K562 (cell line): Measurements from ENCODE around the gene CHD3. TPM values are rescaled to one million over a fixed set of nuclear protein-coding genes. Genes with fewer than 3 reads are reported as not detected.

Source experiments
- ATAC-seq: fragments of 200-7000 bp; cut with Tn5 transposase; 3 replicates; pipeline ENCODE4 v1.9.1; 2020; ENCODE audit warnings: moderate library complexity
- BruUV-seq: library from RNA; stranded (reverse); fragments of 400-500 nt; replicated peaks from 2 replicates; lab custom pipeline; 2021; lab: Mats Ljungman, UMichigan
- CTCF ChIA-PET: fragments of 300-600 bp; formaldehyde crosslinking; extraction: SDS; loops from one replicate; lab custom pipeline; 2021; ENCODE audit warnings: low intra/inter-chr PET ratio; lab: Yijun Ruan, JAX
- POLR2A ChIA-PET: fragments of 300-600, 350-650 bp; sonication (Branson Sonifier 250); formaldehyde crosslinking; extraction: SDS; loops from one replicate; lab custom pipeline; 2021; ENCODE audit warnings: antibody characterized with exemption, inconsistent platforms; lab: Yijun Ruan, JAX
- DNase-seq, 4 experiments: peaks; one replicate each; pipeline versions ENCODE4 v3.0.0 to v3.0.0-alpha.2; 2011 to 2018; ENCODE audit warnings: low spot score in 3 of 4, mixed read lengths in 3 of 4; ENCODE audit errors: extremely low read depth in 1 of 4
- FAIRE-seq: peaks from 2 replicates; lab custom pipeline; 2011; peaks lifted over from hg19 to GRCh38; lab: Jason Lieb, UNC
- H2AFZ ChIP-seq: 2 replicates; pipeline ENCODE4 v1.6.0; 2011; ENCODE audit warnings: low read depth, low read length, control low read depth, inconsistent platforms
- H3K27ac ChIP-seq: fragments of 200-600 bp; 3 replicates; pipeline ENCODE4 v1.8.0; 2011; ENCODE audit warnings: low read depth, mild to moderate bottlenecking, control low read depth, inconsistent platforms, low read length, moderate library complexity, mixed read lengths; ENCODE audit errors: extremely low read depth
- H3K27me3 ChIP-seq, 2 experiments: fragments of 300-600 bp in 1 of 2; 2 replicates in 1 of 2; 3 replicates in 1 of 2; pipeline versions ENCODE4 v1.6.0 to v1.8.0; 2011; ENCODE audit warnings: inconsistent platforms in 2 of 2, low read length in 2 of 2, mild to moderate bottlenecking in 1 of 2, mixed read lengths in 1 of 2, moderate library complexity in 1 of 2; ENCODE audit not compliant: control insufficient read depth in 2 of 2, insufficient read depth in 2 of 2
- H3K36me3 ChIP-seq: fragments of 300-600 bp; 3 replicates; pipeline ENCODE4 v1.8.0; 2011; ENCODE audit warnings: mild to moderate bottlenecking, low read length, inconsistent platforms; ENCODE audit not compliant: control insufficient read depth, insufficient read depth
- H3K4me1 ChIP-seq, 2 experiments: fragments of 200-600 bp in 1 of 2; replicated peaks in 1 of 2; 2 replicates in 1 of 2; 3 replicates in 1 of 2; pipeline versions ENCODE4 v1.5.1 to v1.8.0; 2011; ENCODE audit warnings: inconsistent platforms in 2 of 2, low read length in 2 of 2, mild to moderate bottlenecking in 1 of 2, mixed read lengths in 1 of 2, moderate library complexity in 1 of 2; ENCODE audit not compliant: control insufficient read depth in 2 of 2, insufficient read depth in 2 of 2
- H3K4me2 ChIP-seq: 2 replicates; pipeline ENCODE4 v1.6.1; 2011; ENCODE audit warnings: low read length, control low read depth, inconsistent platforms, mixed read lengths; ENCODE audit not compliant: insufficient read depth
- H3K4me3 ChIP-seq: fragments of 200-600 bp; sonication (generic), shearing (Covaris generic); 2 replicates; pipeline ENCODE4 v1.5.1; 2016; ENCODE audit warnings: control low read depth, inconsistent platforms
- H3K79me2 ChIP-seq: fragments of 200-600 bp; 3 replicates; pipeline ENCODE4 v1.8.0; 2011; ENCODE audit warnings: low read length, inconsistent platforms; ENCODE audit not compliant: control insufficient read depth, insufficient read depth
- H3K9ac ChIP-seq, 2 experiments: 2 replicates each; pipeline versions ENCODE4 v1.6.0 to v1.6.1; 2011; ENCODE audit warnings: low read depth in 2 of 2, low read length in 2 of 2, control low read depth in 1 of 2, inconsistent platforms in 1 of 2, mild to moderate bottlenecking in 1 of 2, mixed read lengths in 1 of 2; ENCODE audit not compliant: insufficient read depth in 1 of 2
- H3K9me1 ChIP-seq: one replicate; pipeline ENCODE4 v1.6.0; 2011; ENCODE audit warnings: inconsistent platforms, mild to moderate bottlenecking, low read length, moderate library complexity; ENCODE audit not compliant: control insufficient read depth, insufficient read depth
- H3K9me3 ChIP-seq: replicated peaks from 2 replicates; pipeline ENCODE4 v1.5.1; 2011; ENCODE audit warnings: low read depth, low read length, inconsistent platforms; ENCODE audit not compliant: control insufficient read depth, insufficient read depth
- H4K20me1 ChIP-seq: replicated peaks from 2 replicates; pipeline ENCODE4 v1.6.1; 2011; ENCODE audit warnings: low read length, inconsistent platforms, mixed read lengths; ENCODE audit not compliant: control insufficient read depth, insufficient read depth
- KLF16 ChIP-seq: IDR thresholded peaks from 2 replicates; pipeline ENCODE4 v1.6.1; 2016; ENCODE audit warnings: antibody characterized with exemption
- NFE2 ChIP-seq: IDR thresholded peaks from 2 replicates; pipeline ENCODE4 v1.6.1; 2014; ENCODE audit warnings: antibody characterized with exemption, low read depth
- POLR2G ChIP-seq: fragments of 200-400 bp; formaldehyde crosslinking; IDR thresholded peaks from 2 replicates; pipeline ENCODE4 v1.6.1; 2017; ENCODE audit warnings: low read depth, mild to moderate bottlenecking, antibody characterized with exemption, low read length, moderate library complexity
- PPARD ChIP-seq: fragments of 250-450 bp; sonication (Bioruptor Pico); IDR thresholded peaks from 2 replicates; pipeline ENCODE4 v1.8.0; 2022; ENCODE audit warnings: inconsistent platforms, mild to moderate bottlenecking, moderate library complexity
- RBFOX2 ChIP-seq: fragments of 200-400 bp; formaldehyde crosslinking; IDR thresholded peaks from 2 replicates; pipeline ENCODE4 v1.6.1; 2017; ENCODE audit warnings: low read depth, mild to moderate bottlenecking, low read length, moderate library complexity
- WGBS: fragments of 100-300 bp; shearing (Covaris generic); methylation state at CpG from one replicate; pipeline ENCODE4 v1.1.6; 2016; ENCODE audit warnings: low coverage, mixed read lengths; ENCODE audit not compliant: insufficient coverage; ENCODE audit errors: missing lambda C conversion rate; 5-methylcytosine and 5-hydroxymethylcytosine counted together
- in situ Hi-C: fragments of 300-500 bp; cut with MboI; formaldehyde crosslinking; loops from 4 replicates; pipeline ENCODE4 v1.15.0; 2018; ENCODE audit warnings: inconsistent platforms, mixed read lengths
- intact Hi-C: fragments of 100-400 bp; cut with micrococcal nuclease; formaldehyde crosslinking; loops from 2 replicates; pipeline ENCODE4 v1.14.2; 2022
- polyA plus RNA-seq, 8 experiments: library from polyadenylated mRNA; depleted of rRNA in 4 of 8; stranded (reverse) in 5 of 8; unstranded in 3 of 8; fragments of >200 nt; fragmentation: Nextera tagmentation in 2 of 8; fragmentation: Illumina TruSeq in 1 of 8; extraction: Ambion mirVana in 2 of 8; extraction: Trizol in 1 of 8; gene quantifications; 2 replicates each; pipeline versions ENCODE4 v1.2.1 to v1.2.3, GENCODE V29; 2011 to 2014; ENCODE audit warnings: inconsistent platforms in 1 of 8, missing spikeins in 1 of 8
- total RNA-seq, 7 experiments: library from RNA; depleted of rRNA in 6 of 7; stranded (reverse); fragments of >200 nt in 6 of 7; fragmentation: Illumina TruSeq in 2 of 7; extraction: Trizol in 2 of 7; gene quantifications; 2 replicates each; pipeline versions ENCODE4 v1.2.1 to v1.2.3, GENCODE V29; 2011 to 2021; ENCODE audit warnings: low replicate concordance in 1 of 7
- TF ChIP-seq, protein P1 (sequence below): sonication (generic); formaldehyde crosslinking; IDR thresholded peaks from 2 replicates; pipeline ENCODE4 v1.8.1; 2023; ENCODE audit warnings: mild to moderate bottlenecking, missing genetic modification reagents
- TF ChIP-seq, protein P2 (sequence below): sonication (generic); formaldehyde crosslinking; IDR thresholded peaks from 2 replicates; pipeline ENCODE4 v1.8.1; 2022; ENCODE audit warnings: missing genetic modification reagents
- TF ChIP-seq, protein P3 (sequence below), 2 experiments: fragments of 450-650 bp; formaldehyde crosslinking in 1 of 2; IDR thresholded peaks; 2 replicates each; pipeline versions ENCODE4 v1.4.0 to v1.6.1; 2014 to 2020; ENCODE audit warnings: mild to moderate bottlenecking in 2 of 2, borderline replicate concordance in 1 of 2, low read depth in 1 of 2

The CHD3 gene
- total and polyA plus RNA-seq, 9 of the 15 experiments (the other 6 are each of a cell fraction or from before 2014, with no cell fraction given), result 0.39 to 38.2 (median 21.2) TPM

DNA sequence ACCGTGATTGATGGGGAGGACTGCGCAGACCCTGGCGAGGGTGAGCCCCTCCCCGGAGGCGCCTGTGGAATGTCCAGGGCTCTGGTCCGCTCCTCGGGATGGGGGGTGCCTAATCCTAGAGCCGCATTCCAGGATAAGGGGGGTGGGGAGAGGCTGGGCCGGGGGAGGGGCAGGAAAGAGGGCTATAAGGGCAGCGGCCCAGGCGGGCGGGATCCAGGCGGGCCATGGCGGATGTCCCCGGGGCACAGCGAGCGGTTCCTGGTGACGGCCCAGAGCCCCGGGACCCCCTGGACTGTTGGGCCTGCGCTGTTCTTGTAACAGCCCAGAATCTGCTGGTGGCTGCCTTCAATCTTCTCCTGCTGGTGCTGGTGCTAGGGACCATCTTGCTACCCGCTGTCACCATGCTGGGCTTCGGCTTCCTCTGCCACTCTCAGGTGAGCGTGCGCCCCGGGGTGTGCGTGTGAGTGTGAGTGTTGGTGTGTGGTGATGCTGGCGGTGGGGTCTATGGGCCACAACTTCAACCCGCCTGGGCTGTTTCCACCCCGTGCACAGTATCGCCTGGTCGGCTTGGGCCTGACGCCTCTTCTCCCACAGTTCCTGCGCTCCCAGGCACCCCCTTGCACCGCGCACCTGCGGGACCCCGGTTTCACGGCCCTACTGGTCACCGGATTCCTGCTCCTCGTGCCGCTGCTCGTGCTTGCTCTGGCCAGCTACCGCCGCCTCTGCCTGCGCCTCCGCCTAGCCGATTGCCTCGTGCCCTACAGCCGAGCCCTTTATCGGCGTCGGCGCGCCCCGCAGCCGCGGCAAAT, 33.5 kb upstream of the CHD3 start, which contains the start of gene TMEM88:
Gene TMEM88, plus strand, starts transcription at position 216 of the 809 bp plus-strand sequence. Its CDS starts 9 bp downstream, at position 225.
- no peaks in the 10 kb centered on the region for H3K9me3 ChIP-seq
- TF ChIP-seq KLF16 (no peak), RBFOX2 (peak; percentile 47), POLR2G (peak; percentile 72), PPARD (CRISPR knock-in tag) (no peak), NFE2 (no peak)
- TF ChIP-seq, protein P1, sequence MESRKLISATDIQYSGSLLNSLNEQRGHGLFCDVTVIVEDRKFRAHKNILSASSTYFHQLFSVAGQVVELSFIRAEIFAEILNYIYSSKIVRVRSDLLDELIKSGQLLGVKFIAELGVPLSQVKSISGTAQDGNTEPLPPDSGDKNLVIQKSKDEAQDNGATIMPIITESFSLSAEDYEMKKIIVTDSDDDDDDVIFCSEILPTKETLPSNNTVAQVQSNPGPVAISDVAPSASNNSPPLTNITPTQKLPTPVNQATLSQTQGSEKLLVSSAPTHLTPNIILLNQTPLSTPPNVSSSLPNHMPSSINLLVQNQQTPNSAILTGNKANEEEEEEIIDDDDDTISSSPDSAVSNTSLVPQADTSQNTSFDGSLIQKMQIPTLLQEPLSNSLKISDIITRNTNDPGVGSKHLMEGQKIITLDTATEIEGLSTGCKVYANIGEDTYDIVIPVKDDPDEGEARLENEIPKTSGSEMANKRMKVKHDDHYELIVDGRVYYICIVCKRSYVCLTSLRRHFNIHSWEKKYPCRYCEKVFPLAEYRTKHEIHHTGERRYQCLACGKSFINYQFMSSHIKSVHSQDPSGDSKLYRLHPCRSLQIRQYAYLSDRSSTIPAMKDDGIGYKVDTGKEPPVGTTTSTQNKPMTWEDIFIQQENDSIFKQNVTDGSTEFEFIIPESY (CRISPR knock-in tag), result peak; percentile 62
- TF ChIP-seq, protein P2, sequence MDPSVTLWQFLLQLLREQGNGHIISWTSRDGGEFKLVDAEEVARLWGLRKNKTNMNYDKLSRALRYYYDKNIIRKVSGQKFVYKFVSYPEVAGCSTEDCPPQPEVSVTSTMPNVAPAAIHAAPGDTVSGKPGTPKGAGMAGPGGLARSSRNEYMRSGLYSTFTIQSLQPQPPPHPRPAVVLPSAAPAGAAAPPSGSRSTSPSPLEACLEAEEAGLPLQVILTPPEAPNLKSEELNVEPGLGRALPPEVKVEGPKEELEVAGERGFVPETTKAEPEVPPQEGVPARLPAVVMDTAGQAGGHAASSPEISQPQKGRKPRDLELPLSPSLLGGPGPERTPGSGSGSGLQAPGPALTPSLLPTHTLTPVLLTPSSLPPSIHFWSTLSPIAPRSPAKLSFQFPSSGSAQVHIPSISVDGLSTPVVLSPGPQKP (CRISPR knock-in tag), result no peak
- TF ChIP-seq, protein P3, sequence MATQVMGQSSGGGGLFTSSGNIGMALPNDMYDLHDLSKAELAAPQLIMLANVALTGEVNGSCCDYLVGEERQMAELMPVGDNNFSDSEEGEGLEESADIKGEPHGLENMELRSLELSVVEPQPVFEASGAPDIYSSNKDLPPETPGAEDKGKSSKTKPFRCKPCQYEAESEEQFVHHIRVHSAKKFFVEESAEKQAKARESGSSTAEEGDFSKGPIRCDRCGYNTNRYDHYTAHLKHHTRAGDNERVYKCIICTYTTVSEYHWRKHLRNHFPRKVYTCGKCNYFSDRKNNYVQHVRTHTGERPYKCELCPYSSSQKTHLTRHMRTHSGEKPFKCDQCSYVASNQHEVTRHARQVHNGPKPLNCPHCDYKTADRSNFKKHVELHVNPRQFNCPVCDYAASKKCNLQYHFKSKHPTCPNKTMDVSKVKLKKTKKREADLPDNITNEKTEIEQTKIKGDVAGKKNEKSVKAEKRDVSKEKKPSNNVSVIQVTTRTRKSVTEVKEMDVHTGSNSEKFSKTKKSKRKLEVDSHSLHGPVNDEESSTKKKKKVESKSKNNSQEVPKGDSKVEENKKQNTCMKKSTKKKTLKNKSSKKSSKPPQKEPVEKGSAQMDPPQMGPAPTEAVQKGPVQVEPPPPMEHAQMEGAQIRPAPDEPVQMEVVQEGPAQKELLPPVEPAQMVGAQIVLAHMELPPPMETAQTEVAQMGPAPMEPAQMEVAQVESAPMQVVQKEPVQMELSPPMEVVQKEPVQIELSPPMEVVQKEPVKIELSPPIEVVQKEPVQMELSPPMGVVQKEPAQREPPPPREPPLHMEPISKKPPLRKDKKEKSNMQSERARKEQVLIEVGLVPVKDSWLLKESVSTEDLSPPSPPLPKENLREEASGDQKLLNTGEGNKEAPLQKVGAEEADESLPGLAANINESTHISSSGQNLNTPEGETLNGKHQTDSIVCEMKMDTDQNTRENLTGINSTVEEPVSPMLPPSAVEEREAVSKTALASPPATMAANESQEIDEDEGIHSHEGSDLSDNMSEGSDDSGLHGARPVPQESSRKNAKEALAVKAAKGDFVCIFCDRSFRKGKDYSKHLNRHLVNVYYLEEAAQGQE (IDR thresholded peaks at IDR 0.05; ENCODE audit: borderline replicate concordance), result no peak
- TF ChIP-seq, protein P3 (CRISPR knock-in tag; IDR thresholded peaks at IDR 0.05; ENCODE audit: low read depth), result no peak
- TF ChIP-seq, all 486 proteins: peak for 3
- H3K27me3 ChIP-seq, result no peaks in the 10 kb centered on the region
- H3K4me3 ChIP-seq, result peak within 1 kb of the TSS; percentile 65; the same call in 1 of the 2 replicates
- ChIA-PET CTCF (no interaction called here), POLR2A (interaction anchor here (2.3 kb wide), 1 partner anchor 8 kb away, joined by 7 read pairs; no protein-coding TSS in a partner anchor)
- intact Hi-C loops, result loop anchor here (5.0 to 10.0 kb wide), 2 partner anchors 33 to 110 kb away; no protein-coding TSS in a partner anchor
- 0 out of 3 replicates have a peak within 1 kb of the TSS, but pooled peaks have one; percentile 94 for H3K27ac ChIP-seq
- FAIRE-seq (no peak), DNase-seq (no peak), ATAC-seq (no peak)
- H2AFZ ChIP-seq, result no peak within 1 kb of the TSS
- H3K4me2 ChIP-seq, result peak within 1 kb of the TSS; percentile 83
- BruUV-seq, result no TSS peak
- in situ Hi-C loops, result no loop called here
- H3K36me3 ChIP-seq, result peaks cover 42% of the 10 kb centered on the region; the same call in 2 of the 3 replicates
- no peaks in the 10 kb centered on the region for H4K20me1 ChIP-seq
- 93% methylated on average over 16 of the region's 57 CpGs for WGBS
- H3K4me1 ChIP-seq, result peaks cover 11 to 55% of the 10 kb centered on the region in 2 experiments; a peak in 4 of 5 replicates
- H3K9ac ChIP-seq, result peak within 1 kb of the TSS; percentile 88 to 93; a peak in 2 of 4 replicates
- no peaks in the 10 kb centered on the region for H3K9me1 ChIP-seq
- H3K79me2 ChIP-seq, result peaks cover 12% of the 10 kb centered on the region
